AML-193 (cell line): ENCODE data around the gene COL25A1.
"Not testable (repeated sequence)": the region's sequence is repeated elsewhere in the genome, so short reads cannot be mapped to it uniquely, and the experiment has no call there.

Experiments
- DNase-seq, 2 experiments: peaks; one replicate each; lab custom pipeline; 2025; lab: John Stamatoyannopoulos, UW

COL25A1 gene

DNA sequence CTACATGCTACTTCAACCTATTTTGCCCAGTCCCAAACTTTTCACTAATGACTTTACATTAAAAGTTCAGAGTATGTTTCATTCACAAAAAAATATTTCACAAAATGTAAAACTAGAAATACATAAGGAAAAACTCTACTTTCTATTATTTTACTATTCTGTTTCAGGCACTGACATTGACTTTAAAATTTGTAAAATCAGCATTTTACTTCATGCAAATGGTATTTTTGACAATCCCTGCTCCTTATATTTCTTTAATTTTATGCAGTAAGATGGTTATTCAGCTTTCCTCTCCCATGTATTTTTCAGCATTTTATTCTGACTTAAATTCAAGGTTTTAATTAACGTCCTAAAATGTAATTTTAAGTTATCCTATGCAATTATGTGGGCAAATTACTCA lies 178.5 kb downstream of the COL25A1 start:
- no peak for DNase-seq

DNA sequence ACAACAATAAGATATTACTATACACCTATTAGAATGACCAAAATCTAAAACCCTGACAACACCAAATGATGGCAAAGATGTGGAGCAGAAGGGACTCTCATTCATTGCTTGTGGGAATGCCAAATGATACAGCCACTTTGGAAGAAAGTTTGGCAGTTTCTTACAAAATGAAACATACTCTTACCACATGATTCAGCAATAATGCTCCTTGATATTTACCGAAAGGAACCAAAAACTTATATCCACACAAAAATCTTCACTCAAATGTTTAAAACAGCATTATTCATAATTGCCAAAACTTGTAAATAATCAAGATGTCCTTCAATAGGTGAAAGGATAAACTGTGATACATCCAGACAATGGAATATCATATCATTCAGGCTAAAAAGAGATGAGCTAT lies 180.9 kb downstream of the COL25A1 start:
- no peak for DNase-seq

DNA sequence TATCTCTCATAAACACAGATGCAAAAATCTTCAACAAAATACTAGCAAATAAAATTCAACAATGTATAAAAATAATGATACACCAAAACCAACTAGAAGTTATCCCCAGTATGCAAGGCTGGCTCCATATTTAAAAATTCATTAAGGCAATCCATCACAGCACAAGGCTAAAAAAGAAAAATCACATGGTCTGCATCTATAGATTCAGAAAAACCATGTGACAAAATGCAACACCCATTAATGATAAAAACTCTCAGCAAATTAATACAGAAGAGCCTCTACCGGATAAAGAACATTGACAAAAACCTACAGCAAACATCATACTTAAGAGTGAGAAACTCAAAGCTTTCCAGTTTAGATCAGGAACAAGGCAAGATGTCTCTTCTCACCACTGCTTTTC lies 182.6 kb downstream of the COL25A1 start:
- no peak for DNase-seq

DNA sequence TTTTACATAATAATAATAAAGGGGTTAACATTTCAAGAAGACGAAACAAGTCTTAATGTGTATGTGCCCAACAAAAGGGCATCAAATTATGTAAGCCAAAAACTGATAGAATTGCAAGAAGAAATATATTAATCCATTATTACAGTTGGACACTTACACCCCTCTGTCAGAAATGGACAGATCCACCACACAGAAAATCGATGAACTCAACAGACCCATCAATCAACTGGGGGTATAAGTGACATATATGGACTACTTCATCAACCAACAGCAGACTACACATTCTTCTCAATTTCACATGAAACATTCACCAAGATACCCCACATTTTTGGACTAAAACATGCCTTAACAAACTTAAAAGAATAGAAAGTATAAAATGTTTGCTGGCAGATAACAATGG lies 183.8 kb downstream of the COL25A1 start:
- no peak for DNase-seq

DNA sequence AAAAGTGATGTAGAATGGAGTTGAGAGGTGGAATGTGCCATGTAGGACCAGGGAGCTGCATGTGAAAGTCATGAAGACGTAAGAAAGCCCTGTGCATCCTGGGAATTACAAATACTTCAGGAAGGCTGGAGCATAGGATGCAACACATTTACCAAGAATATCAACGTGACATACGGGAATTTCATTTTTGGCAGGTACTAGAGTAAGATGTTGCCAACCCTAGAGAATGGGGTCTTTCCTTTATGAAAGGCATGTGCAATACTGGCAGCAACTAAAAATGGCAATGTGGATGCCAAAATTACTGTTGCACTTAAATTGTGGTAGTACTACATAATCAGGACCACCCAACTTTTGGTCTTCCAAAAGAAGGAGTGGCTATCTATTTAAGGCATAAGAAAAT lies 188.0 kb downstream of the COL25A1 start:
- no peak for DNase-seq

DNA sequence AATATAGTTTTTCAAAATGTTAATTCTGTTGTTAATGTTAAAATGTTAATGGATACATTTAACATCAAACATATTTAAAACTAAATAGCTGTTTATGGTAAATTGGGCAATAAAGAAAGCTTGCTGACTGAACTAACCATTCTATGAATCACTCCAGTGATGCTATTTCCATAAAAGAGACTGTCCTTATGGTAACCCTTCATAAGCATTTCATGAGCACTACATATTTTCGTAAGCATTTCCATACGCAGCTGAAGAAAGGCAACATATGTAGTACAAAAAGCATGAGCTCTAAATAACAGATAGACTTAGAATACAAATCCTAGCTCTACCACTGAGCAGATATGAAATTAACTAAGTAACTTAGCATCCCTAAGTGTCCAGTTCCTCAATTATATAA lies 188.9 kb downstream of the COL25A1 start:
- no peak for DNase-seq

DNA sequence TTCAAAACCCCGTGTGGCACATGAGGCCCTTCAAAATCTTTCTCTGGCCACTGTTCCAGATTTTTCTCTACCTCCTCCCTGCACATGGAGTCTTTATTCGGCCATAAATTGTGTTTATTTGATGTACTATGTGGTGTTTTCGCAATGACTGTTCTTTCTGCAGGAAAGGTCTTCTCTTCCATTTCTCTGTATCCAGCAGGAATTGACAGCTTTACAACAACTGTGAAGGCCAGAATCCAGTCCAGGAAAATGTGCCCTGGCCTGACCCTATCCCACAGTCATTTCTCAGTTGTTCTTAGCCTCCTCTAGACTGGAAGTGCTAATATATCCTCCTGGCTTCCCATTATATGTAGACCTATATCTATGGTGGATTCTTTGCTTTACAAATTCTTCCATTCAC lies 191.4 kb downstream of the COL25A1 start:
- no peak for DNase-seq

DNA sequence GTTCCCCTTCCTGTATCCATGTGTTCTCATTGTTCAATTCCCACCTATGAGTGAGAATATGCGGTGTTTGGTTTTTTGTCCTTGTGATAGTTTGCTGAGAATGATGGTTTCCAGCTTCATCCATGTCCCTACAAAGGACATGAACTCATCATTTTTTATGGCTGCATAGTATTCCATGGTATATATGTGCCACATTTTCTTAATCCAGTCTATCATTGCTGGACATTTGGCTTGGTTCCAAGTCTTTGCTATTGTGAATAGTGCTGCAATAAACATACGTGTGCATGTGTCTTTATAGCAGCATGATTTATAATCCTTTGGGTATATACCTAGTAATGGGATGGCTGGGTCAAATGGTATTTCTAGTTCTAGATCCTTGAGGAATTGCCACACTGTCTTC lies 194.2 kb downstream of the COL25A1 start:
- not testable (repeated sequence) for DNase-seq

DNA sequence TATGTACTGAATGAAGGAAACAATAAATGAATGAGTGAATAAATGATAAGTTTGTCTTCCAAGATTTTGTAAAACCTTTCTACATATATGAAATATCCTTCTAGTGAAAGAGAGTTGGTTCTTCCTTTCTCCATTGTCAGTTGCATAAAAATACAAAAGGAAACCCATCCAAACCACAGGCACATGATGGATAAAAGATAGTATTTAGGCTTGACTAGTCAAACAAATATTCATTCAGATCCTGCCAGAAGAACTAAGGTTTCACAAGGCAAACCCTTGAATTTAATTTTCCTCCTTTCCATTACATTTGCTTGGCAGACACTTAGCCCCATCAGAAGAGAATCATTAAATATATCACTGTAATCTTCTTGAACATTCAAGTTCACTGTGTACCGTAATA lies 208.4 kb downstream of the COL25A1 start:
- no peak for DNase-seq

DNA sequence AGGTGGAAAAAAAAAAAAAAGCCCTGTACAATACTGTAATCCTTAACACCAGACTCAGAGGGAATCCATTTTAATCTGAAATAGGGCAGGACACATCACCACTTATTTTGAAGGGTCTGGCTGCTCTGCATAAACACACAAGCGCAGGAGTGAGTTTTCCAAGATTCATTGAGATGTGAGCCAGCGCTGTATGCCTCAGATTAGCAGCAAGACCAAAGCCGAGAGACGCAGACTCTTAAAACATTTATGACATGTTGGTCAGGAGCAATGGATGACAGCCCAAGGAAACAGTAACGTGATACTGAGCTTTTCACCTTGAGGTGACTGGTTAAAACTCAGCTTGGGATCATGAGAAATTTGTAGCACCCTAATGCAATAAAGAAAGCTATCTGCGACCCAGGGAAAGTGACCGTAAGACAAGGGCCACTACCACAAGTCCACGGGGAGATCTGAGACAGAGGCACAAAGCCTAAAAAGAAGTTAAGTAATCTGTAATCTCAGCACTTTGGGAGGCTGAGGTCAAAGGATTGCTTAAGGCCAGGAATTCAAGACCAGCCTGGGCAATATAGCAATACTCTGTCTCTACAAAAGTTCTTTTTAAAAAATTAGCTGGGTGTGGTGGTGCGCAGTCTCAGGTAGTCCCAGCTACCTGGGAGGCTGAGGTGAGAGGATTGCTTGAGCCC lies 210.6 kb downstream of the COL25A1 start:
- DNase-seq: no peak

DNA sequence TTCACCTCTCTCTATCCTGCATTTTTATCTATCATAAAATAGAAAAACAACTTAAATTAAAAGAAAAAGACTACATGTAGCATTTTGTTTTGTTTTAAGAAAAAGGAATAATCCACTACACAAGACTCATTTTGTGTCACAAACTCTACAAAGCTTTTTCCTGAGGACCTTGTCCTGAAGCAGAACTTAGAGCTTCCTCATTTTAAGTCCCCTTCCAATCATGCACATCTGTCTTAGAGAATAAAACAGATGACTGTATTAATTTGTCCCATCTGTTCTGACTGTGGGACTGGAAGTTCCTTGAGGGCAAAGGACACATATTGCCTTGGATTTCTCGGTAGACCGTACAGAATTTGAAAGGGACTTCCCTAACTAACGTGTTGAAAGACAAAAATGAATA lies 218.5 kb downstream of the COL25A1 start:
- DNase-seq: no peak

DNA sequence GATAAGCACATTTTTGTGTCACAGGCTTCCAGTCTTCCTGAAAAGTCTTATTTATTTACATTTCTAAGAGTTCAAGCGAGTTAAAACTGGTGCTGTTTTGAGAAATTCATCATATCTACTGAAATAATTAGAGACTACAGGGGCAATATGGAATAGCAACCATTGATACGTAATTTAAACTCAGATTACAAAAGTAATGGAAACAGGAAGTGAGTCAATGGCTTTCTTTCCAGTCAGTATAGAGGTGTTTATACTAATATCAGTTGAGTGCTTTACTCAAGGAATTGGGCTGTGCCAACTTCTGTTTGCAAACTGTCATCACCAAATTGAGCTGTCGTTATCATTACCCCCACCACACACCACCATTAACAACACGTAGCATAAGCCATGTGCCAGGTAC lies 222.7 kb downstream of the COL25A1 start:
- no peak for DNase-seq

DNA sequence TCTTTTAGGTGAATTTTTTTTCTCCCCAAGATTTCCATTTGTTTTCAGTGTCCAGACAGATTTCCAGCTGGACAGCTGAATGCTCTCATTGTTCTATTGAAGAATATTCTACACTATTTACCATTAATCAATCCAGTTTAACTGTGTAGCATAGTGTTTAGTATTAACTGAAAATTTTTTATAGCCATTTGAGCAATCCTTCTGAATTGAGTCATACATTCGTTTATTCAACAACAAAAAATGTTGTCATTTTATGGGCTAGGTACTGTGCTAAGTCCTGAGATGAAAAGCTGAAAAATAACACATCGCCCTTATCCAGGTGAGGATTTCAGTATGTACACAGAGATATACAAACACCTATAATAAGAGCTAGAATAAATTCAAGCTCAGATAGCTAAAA lies 223.3 kb downstream of the COL25A1 start:
- DNase-seq: no peak

DNA sequence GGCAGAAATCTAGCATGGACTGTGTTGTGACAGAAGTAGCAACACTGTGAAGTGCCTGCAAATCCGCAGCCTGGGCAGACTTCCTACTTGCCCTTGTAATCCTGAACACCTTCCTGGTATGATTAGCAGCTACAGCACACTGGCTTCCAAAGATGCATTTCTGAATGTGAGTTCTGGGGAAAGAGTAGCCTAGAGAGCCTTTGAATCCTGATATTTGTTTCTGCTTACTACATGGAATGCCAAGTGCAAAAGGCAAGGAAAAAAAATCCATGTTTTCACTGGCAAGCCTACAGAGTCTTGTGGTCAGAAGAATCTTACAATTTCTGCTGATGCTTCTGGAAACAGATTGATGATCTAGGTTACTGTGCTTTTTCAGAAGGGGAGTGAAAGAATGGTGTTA lies 223.7 kb downstream of the COL25A1 start:
- no peak for DNase-seq

DNA sequence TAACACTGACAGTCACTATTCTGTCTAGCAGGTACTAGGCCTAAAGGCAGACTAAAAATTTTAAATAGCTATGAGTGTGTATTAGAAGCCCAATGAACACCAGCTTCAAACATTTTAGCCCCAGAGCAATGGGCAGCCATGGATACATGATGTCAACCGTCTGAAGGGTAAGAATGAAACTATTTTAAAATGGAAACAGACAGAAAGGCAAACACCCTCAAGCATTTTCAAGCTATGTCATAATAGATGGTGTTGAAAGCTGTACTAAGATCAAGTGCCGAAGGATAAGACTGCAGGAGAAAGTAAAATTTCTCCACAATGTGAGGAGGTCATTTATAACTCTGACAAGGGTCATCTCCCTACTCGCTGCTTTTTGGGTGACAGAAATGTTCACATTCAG lies 225.0 kb downstream of the COL25A1 start:
- no peak for DNase-seq

DNA sequence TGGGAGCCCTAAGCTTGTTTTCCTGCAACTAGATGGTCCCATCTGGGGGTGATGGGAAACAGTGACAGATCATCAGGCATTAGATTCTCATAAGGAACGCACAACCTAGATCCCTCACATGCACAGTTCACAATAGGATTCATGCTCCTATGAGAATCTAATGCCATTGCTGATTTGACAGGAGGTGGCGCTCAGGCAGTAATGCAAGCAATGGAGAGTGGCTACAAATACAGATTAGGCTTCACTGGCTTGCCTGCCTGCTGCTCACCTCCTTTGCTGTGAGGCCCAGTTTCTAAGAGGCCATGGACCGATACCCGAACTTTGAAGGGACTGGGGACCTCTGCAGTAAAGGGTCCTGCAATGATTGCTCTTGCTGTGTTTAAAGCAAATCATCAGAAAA lies 225.7 kb downstream of the COL25A1 start:
- not testable (repeated sequence) for DNase-seq

DNA sequence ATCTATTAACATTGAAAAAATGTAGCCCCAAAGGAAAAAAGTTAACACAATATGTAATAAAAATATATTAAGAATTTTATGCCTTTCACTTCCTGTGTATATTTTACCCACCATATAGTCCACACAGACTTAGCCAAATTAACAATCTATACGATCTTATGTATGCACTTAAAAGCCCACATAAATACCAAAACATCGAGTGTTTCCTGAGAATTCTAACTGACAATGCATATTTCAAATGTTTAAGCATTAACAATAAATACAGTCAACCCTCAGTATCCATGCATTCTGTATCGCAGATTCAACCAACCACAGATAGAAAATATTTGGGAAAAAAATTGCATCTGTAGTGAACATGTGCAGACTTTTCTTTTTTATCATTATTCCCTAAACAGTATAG lies 226.8 kb downstream of the COL25A1 start:
- DNase-seq: no peak

DNA sequence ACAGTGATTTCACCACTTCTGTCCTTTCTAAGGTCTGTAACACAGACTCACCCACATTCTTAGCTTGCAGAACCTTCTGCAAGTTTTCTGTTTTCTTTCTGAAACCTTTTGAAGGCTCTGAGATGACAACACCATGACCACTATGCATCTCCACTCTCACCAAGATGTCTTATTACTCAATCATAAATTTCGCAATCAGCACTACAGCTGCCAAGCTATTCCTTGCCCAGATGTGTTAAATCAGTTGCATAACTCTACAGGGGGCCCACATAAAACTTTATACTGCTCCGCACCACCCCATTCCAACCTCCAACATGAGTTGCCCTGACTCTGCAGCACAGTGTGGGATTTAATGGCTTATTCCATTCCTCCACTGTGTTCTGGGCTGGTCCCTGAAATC lies 229.9 kb downstream of the COL25A1 start:
- DNase-seq: peak; percentile 6 to 21

DNA sequence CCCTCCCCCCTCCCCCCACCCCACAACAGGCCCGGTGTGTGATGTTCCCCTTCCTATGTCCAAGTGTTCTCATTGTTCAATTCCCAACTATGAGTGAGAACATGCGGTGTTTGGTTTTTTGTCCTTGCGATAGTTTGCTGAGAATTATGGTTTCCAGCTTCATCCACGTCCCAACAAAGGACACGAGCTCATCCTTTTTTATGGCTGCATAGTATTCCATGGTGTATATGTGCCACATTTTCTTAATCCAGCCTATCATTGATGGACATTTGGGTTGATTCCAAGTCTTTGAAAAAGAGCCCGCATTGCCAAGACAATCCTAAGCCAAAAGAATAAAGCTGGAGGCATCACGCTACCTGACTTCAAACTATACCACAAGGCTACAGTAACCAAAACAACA lies 231.8 kb downstream of the COL25A1 start:
- DNase-seq: not testable (repeated sequence)

DNA sequence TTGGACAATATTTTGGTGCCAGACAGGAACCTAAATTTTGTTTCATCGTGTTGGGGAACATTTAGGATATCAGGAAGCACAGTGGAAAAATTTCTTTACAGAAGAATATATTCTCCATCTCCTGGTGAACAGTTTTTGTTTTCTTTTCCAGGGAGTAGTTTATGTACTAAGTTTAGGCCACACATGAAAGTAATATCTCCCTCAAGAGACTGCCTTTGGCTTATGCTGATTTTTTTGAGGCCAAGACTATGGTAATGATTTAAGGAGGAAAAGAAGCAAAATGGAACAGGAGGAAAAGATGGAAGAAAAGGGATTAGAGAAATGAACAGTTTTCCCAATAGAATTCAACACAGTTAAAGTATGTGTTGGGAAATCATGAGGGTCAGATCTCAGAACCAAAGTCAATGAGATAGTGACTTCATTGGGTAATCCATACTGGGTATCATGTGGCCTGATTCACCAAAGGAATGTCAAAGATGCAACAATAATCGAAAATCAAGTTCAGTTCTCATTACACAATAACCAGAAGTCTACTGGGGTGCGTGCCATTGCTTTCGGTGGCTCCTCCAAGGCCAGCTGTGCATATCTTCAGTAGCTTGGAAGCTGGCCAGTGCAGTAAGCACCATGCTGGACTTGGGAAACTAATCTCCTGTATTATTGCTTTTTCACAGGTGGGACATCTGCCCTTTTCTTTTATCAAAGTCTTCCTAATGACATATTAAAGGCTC lies 234.8 kb downstream of the COL25A1 start:
- DNase-seq: no peak

DNA sequence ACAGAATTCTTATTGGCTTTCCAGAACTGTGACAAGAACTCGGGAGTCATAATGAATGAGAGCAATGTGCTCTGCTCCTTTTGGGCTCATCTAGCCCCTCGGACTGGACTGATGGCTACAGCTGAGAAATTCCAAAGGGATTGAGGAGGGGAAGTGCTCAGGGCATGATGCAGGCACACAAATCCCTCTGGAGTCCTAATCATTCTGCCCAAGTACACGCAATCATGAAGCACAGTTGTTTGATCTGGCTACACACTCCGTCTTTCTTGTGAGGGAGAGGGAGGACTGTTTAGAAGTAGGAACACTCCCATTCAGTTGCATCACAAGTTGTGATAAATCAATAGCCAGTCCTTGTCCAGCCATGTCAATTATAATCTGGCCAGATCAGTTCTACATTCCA lies 237.5 kb downstream of the COL25A1 start:
- no peak for DNase-seq

DNA sequence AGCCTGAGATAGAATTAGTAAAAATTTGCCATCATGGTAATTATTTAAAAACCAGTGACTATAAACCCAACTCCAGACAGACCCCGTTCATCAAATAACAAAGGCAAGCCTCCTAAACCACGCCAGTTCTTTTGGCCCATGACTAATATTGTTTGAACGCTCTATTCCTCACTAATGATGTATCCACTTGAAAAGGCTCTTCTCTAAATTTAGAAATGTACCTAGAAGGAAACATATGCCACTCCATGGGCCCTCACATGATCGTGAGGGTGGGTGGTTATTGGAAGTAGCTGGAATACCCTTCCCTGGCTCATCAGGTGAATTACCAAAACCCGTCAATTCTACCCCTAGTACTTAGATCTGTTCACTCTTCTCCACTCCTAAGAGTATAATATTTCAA lies 249.2 kb downstream of the COL25A1 start:
- DNase-seq: no peak

DNA sequence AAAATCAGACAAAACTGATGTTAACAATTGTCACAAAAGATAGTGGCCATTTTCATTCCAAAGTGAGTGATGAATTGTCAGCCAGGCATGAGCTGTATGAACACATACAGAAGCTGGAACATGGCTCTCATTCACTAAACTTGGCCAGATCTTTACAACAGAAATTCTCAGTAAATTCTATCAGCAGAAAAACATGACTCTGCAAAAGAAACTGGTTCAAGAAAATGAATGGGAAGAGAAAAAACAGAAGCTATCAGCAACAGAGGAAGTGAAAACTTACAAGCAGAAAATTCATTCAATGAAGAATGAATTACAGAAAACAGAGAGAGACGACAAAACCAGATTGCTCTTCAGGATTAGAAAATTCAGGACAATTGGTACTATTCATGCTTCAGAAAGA lies 249.6 kb downstream of the COL25A1 start:
- DNase-seq: no peak

DNA sequence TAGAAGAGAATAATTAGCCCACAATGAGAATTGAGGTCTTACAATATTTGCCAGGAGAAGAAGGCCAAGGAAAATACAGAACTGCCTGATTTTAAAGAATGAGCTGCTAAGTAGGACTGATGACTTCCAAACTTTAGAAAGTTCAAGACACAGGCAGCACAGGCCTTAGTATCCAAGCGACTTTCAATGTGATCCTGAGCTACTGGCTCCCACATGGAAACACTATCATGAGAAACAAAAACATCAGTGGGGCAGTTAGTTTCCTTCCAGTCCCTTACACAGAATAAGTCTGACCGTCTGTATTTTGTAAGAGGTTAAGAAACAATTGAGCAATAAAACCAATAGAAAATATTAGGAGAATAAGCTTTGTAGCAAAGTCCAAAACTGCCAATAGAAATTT lies 251.4 kb downstream of the COL25A1 start:
- no peak for DNase-seq
